Measurements from ENCODE around the gene KRT25.

KRT25 gene

GRCh38 chr17:40720899-40721298 lies 34.2 kb downstream of the KRT25 start:
- no peak for TF ChIP-seq CTCF (IDR thresholded peaks at IDR 0.05; ENCODE audit: borderline replicate concordance, insufficient read depth, low read depth, low read length)
- H3K4me3 ChIP-seq (ENCODE audit: low read depth, low read length), result no peak overlapping the region

DNA sequence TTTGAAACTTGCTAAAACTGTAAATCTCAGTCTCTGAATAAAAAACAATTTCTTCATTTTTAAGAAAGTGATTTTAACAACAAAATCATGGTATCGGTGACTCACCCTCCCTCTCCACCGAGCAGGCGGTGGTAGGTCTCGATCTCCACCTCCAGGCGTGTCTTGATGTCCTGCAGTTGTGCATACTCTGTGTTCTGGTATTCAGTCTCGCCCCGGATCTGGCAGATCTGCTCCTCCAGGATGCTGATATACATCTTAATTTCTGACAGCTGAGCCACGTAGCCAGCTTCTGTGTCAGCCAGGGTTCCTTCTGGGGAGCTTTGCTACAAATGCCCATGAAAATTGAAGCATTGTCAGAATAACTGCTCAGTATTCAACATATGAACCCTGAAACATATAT lies 36.2 kb downstream of the KRT25 start:
- no peak for TF ChIP-seq CTCF (IDR thresholded peaks at IDR 0.05; ENCODE audit: borderline replicate concordance, insufficient read depth, low read depth, low read length)

DNA sequence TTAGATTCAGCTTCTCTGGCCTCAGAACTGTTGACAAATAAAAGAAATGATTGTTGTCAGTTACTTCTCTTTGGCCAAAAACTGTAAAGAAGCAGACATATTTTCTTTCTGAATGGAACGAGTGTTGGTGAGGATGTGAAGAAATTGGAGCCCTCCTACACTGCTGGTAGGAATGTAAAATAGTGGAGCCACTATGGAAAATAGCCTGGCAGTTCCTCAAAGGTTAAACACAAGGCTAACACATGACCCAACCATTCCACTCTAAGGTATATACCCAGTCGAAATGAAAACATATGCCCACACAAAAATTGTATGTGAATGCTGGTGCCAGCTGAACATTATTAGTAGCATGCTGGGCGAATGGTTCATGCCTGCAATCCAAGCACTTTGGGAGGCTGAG lies 37.4 kb downstream of the KRT25 start:
- no peak for TF ChIP-seq CTCF (IDR thresholded peaks at IDR 0.05; ENCODE audit: borderline replicate concordance, insufficient read depth, low read depth, low read length)
- no peak overlapping the region for H3K4me3 ChIP-seq (ENCODE audit: low read depth, low read length)

More for the DNA sequence above, 36.2 kb downstream of the KRT25 start:
- no peak overlapping the region for H3K4me3 ChIP-seq (ENCODE audit: low read depth, low read length)

DNA sequence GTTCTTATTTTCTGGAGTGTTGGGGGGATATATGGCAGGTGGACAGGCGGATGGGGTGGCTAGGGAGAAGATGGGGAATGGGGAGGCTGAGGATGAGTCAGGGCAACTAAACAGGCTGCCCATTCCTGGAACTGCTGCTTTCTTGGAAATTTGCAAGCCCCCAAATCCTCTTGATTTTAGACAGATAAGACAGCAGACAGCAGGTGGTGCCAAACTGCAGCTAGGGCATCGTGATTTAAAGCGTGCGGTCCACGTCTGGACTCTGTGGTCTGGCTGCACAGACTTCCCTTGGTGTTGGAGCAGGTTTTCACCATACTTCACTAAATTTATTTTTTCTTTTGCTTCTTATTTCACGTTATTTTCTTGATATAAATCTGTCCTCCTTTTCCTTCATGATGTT lies 40.7 kb downstream of the KRT25 start:
- no peak overlapping the region for H3K4me3 ChIP-seq (ENCODE audit: low read depth, low read length)
- TF ChIP-seq CTCF (IDR thresholded peaks at IDR 0.05; ENCODE audit: borderline replicate concordance, insufficient read depth, low read depth, low read length), result no peak

DNA sequence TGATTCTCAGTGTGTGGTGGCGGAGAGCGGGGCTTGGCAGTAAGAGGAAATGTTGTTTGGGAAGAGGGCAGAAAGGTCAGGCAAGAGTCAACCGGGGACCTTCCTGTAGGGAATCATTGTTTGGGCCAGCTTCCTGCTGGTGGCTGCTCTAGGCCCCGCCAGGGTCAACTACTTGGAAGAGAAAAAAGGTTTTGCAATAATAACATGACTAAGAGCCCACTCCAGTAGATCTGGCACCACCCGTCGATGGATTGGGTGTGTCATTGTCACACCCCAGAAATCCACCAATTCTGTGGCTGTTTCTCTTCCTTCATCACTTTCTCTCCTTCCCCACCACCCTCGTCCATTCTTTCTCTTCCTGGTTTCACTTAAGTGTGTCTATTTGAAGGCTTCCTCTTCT lies 47.4 kb downstream of the KRT25 start:
- no peak for TF ChIP-seq CTCF (IDR thresholded peaks at IDR 0.05; ENCODE audit: borderline replicate concordance, insufficient read depth, low read depth, low read length)
- no peak overlapping the region for H3K4me3 ChIP-seq (ENCODE audit: low read depth, low read length)

DNA sequence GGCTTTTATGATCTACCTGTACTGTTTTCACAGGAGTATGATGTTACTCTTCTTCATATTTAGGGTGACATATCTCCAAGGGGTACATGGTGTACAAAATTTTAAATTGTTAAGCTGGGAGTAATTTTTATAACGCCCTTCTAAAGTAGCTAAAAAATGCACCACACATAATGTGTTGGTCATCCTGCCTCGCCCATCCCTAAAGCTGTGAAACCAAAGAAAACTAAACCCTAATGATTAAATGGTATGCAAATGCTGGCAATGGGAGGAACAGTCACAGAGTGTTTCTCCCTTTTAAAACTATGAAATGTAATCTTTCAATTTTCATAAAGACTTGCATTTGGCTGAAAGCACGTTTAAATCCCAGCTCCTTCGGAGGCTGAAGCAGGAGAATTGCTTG lies 49.5 kb downstream of the KRT25 start:
- no peak overlapping the region for H3K4me3 ChIP-seq (ENCODE audit: low read depth, low read length)
- TF ChIP-seq CTCF (IDR thresholded peaks at IDR 0.05; ENCODE audit: borderline replicate concordance, insufficient read depth, low read depth, low read length), result no peak

DNA sequence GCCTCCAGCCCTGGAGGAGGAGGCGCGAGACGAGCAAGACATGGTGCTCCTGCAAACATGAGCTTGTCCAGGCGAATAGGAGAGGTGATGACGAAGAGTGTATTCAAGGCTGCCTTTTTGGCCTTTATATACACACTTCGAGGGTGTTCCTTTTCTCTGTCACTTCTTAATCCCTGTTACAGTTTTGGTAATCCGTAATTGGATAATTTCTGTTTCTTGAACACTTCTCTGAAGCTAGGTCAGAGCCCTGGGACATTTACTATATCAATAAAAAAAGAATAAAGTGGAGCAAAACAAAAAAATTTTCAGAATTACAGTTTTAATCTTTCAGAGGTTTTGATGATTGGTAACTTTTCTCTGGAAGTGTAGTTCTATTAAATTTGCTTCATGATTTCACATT lies 51.5 kb downstream of the KRT25 start, which contains the start of gene KRT24:
KRT24 (minus strand) TSS at position 101 of the 400 bp plus-strand sequence; CDS start at position 42, 59 bp downstream.
- H3K4me3 ChIP-seq (ENCODE audit: low read depth, low read length), result no peak within 1 kb of the TSS
- TF ChIP-seq CTCF (IDR thresholded peaks at IDR 0.05; ENCODE audit: borderline replicate concordance, insufficient read depth, low read depth, low read length), result no peak

Data from GM12875 (cell line).